SW 1271 (cell line): ENCODE measurements around the gene TYRO3.

Experiments used
- DNase-seq, 2 experiments: peaks; one replicate each; lab custom pipeline; 2025; lab: John Stamatoyannopoulos, UW

The TYRO3 gene

GRCh38 chr15:41558400-41559238 is at the start of gene TYRO3:
TYRO3 (plus strand) TSS chr15:41559212; CDS start chr15:41559258, 46 bp downstream.
- DNase-seq, result peak in 1 of 2 experiments; percentile 23

GRCh38 chr15:41510728-41511127 is 48.3 kb upstream of the TYRO3 start:
- no peak for DNase-seq

GRCh38 chr15:41511331-41511898 is 47.6 kb upstream of the TYRO3 start:
- no peak for DNase-seq

GRCh38 chr15:41511899-41512369 is 47.1 kb upstream of the TYRO3 start:
- DNase-seq, result no peak

GRCh38 chr15:41512512-41512939 is 46.5 kb upstream of the TYRO3 start:
- DNase-seq, result no peak

GRCh38 chr15:41512940-41513505 is 46.0 kb upstream of the TYRO3 start:
- DNase-seq, result no peak

- no peak for DNase-seq
Observed at GRCh38 chr15:41513506-41514227, 45.3 kb upstream of the TYRO3 start, which contains the start of gene LTK. LTK (minus strand) TSS chr15:41513827; CDS start chr15:41513709, 118 bp downstream.

GRCh38 chr15:41517895-41518449 is 41.0 kb upstream of the TYRO3 start:
- no peak for DNase-seq

- no peak for DNase-seq
Observed at GRCh38 chr15:41520636-41521035, 38.4 kb upstream of the TYRO3 start.

GRCh38 chr15:41521614-41522013 is 37.4 kb upstream of the TYRO3 start:
- no peak for DNase-seq

GRCh38 chr15:41523097-41523496 is 35.9 kb upstream of the TYRO3 start:
- DNase-seq, result no peak

- DNase-seq, result no peak
Observed at GRCh38 chr15:41530363-41530956, 28.6 kb upstream of the TYRO3 start.

- no peak for DNase-seq
Observed at GRCh38 chr15:41535544-41535943, 23.5 kb upstream of the TYRO3 start.

- no peak for DNase-seq
Observed at GRCh38 chr15:41536866-41537265, 22.1 kb upstream of the TYRO3 start.

GRCh38 chr15:41543521-41543870 is 15.5 kb upstream of the TYRO3 start:
- no peak for DNase-seq

GRCh38 chr15:41544650-41545015 is 14.4 kb upstream of the TYRO3 start:
- no peak for DNase-seq

GRCh38 chr15:41545218-41545617 is 13.8 kb upstream of the TYRO3 start:
- DNase-seq, result no peak

GRCh38 chr15:41546851-41547786 is 11.9 kb upstream of the TYRO3 start:
- DNase-seq, result peak in 1 of 2 experiments; percentile 6

- no peak for DNase-seq
Observed at GRCh38 chr15:41550066-41550775, 8.8 kb upstream of the TYRO3 start.

- DNase-seq, result no peak
Observed at GRCh38 chr15:41553731-41554130, 5.3 kb upstream of the TYRO3 start.
